ENCODE measurements around the gene TRIM28. TPM values are rescaled to one million over a fixed set of nuclear protein-coding genes. Genes with fewer than 3 reads are reported as not detected.
A peak's percentile ranks its signal among the peaks of the same experiment; 100 is the strongest.

The TRIM28 gene
- 100 to 1,000 TPM; 809 to 859 TPM for total RNA-seq
- 758 TPM for polyA plus RNA-seq (2013, experiment 1 of 2)
- 628 TPM for polyA plus RNA-seq (2013, experiment 2 of 2)
- long read RNA-seq, experiment 1, transcript TRIM28-201 (17 exons, 2,960 nt), result major isoform, 62 of 294 reads
- long read RNA-seq, experiment 1, transcript TRIM28-213 (4 exons, 714 nt), result minor isoform, 5 of 294 reads
- long read RNA-seq, experiment 1, partial matches to known transcripts, result 129 of 294 reads
- long read RNA-seq, experiment 1, other reads (novel, unspliced or antisense), result 97 of 294 reads
- long read RNA-seq, experiment 2, transcript TRIM28-201 (17 exons, 2,960 nt), result major isoform, 467 of 601 reads
- long read RNA-seq, experiment 2, partial matches to known transcripts, result 85 of 601 reads
- long read RNA-seq, experiment 2, other reads (novel, unspliced or antisense), result 48 of 601 reads
- long read RNA-seq, experiment 3, transcript TRIM28-201 (17 exons, 2,960 nt), result major isoform, 87 of 249 reads
- long read RNA-seq, experiment 3, partial matches to known transcripts, result 139 of 249 reads
- long read RNA-seq, experiment 3, other reads (novel, unspliced or antisense), result 22 of 249 reads
- long read RNA-seq, experiment 4, partial matches to known transcripts, result 3 of 6 reads
- long read RNA-seq, experiment 4, other reads (novel, unspliced or antisense), result 1 of 6 reads

DNA sequence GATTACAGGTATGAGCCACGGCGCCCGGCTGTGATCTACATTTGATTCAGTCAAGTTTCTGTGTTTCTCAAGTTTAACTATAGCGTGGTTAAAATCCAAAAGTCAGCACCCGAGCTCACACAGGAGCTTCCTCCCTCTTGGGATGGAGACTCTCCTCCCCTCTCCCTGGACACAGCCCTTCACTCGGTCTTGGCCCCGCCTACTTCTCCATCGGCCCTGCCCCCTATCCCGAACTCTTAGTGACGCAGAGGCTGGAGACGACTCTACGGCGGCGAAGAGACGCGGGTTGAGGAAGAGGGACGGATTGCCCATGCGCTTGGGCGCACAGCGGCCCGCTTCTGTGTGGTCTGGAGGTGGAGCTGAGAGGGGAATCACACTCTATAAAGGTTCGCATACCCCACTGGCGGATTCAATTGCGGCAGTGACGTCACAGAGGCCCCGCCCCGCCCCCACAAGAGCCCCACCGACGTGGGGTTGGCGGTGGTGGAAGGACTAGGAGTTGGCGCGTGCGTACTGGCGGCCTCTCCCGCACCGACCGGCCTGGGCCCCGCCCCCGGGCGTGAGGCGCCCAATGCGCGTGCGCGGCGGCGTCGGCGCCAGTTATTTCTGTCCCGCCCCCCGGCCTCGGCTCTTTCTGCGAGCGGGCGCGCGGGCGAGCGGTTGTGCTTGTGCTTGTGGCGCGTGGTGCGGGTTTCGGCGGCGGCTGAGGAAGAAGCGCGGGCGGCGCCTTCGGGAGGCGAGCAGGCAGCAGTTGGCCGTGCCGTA is at the start of gene TRIM28:
TSS of gene TRIM28 (plus strand) at position 239 of the 765 bp plus-strand sequence. CDS start 694 bp downstream, outside the sequence.
- Mint-ChIP-seq H3K4me1 (peaks cover 13% of the 10 kb centered on the region), H3K27ac (peak within 1 kb of the TSS; percentile 100), H3K9me3 (no peaks in the 10 kb centered on the region), H3K4me3 (peak within 1 kb of the TSS; percentile 98), H3K27me3 (ENCODE audit: insufficient read depth) (peaks cover 35% of the 10 kb centered on the region), H3K36me3 (ENCODE audit: low read depth) (peaks cover 37% of the 10 kb centered on the region)
- Histone ChIP-seq H3K9me3 (ENCODE audit: control insufficient read depth, low read length) (no peaks in the 10 kb centered on the region), H3K27me3 (ENCODE audit: control insufficient read depth, insufficient read depth, low read length, poor library complexity, severe bottlenecking) (peaks cover 33% of the 10 kb centered on the region), H3K9ac (ENCODE audit: extremely low read depth, low read length, poor library complexity, severe bottlenecking) (peak within 1 kb of the TSS; percentile 87), H3K4me3 (ENCODE audit: low read length) (peak within 1 kb of the TSS; percentile 100), H3K27ac (ENCODE audit: low read depth, low read length) (peak within 1 kb of the TSS; percentile 98), H3K4me1 (ENCODE audit: control insufficient read depth, insufficient read depth, low read length) (peaks cover 4% of the 10 kb centered on the region), H3K36me3 (ENCODE audit: control insufficient read depth, insufficient read depth, low read length) (peaks cover 38% of the 10 kb centered on the region)
- peak; percentile 99 for DNase-seq
- 0% methylated on average over 29 to 73 of the region's 73 CpGs for WGBS, 2 experiments (ENCODE audit: insufficient coverage in 1 of 2, insufficient read length in 1 of 2)
- TF ChIP-seq, protein P1, sequence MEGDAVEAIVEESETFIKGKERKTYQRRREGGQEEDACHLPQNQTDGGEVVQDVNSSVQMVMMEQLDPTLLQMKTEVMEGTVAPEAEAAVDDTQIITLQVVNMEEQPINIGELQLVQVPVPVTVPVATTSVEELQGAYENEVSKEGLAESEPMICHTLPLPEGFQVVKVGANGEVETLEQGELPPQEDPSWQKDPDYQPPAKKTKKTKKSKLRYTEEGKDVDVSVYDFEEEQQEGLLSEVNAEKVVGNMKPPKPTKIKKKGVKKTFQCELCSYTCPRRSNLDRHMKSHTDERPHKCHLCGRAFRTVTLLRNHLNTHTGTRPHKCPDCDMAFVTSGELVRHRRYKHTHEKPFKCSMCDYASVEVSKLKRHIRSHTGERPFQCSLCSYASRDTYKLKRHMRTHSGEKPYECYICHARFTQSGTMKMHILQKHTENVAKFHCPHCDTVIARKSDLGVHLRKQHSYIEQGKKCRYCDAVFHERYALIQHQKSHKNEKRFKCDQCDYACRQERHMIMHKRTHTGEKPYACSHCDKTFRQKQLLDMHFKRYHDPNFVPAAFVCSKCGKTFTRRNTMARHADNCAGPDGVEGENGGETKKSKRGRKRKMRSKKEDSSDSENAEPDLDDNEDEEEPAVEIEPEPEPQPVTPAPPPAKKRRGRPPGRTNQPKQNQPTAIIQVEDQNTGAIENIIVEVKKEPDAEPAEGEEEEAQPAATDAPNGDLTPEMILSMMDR (conservative IDR thresholded peaks at IDR 0.05), result peak; percentile 34

DNA sequence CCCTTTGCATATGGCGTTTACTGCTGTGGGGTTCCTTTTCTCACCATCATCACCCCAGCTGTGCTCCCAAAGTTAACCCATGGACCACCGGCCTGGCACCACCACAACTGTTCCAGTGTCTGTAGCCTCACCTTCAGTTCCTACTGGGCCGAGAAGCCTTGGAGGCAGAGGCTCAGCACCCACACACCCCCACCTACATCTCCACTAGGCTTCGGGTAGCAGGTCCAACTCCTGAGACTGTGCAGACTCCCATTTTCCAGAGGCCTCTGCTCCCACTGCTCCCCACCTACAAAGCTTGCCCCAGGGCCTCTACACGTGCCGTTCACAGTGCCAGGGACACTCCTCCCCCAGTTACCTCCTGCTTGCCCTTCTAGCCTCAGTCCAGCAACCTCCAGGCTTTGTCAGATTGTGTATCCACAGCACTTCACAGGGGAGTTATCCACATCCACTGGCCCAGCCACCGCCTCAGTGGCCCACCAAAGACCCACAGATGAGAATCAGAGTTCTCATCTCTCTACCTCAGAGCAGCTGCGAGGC is 46.2 kb upstream of the TRIM28 start:
- H3K4me3 Mint-ChIP-seq, result peak overlapping the region; percentile 71
- Histone ChIP-seq H3K36me3 (ENCODE audit: control insufficient read depth, insufficient read depth, low read length) (no peaks in the 10 kb centered on the region), H3K4me3 (ENCODE audit: low read length) (no peak overlapping the region), H3K27me3 (ENCODE audit: control insufficient read depth, insufficient read depth, low read length, poor library complexity, severe bottlenecking) (no peaks in the 10 kb centered on the region), H3K27ac (ENCODE audit: low read depth, low read length) (no peak overlapping the region), H3K9me3 (ENCODE audit: control insufficient read depth, low read length) (no peaks in the 10 kb centered on the region), H3K4me1 (ENCODE audit: control insufficient read depth, insufficient read depth, low read length) (no peaks in the 10 kb centered on the region), H3K9ac (ENCODE audit: extremely low read depth, low read length, poor library complexity, severe bottlenecking) (no peak overlapping the region)
- H3K36me3 Mint-ChIP-seq (ENCODE audit: low read depth), result no peaks in the 10 kb centered on the region
- peaks cover 1% of the 10 kb centered on the region for H3K9me3 Mint-ChIP-seq
- H3K27ac Mint-ChIP-seq, result no peak overlapping the region
- TF ChIP-seq, protein P1 (conservative IDR thresholded peaks at IDR 0.05), result no peak
- 73 to 93% methylated on average over 2 to 8 of the region's 8 CpGs for WGBS, 2 experiments (ENCODE audit: insufficient coverage in 1 of 2, insufficient read length in 1 of 2)
- DNase-seq, result no peak
- H3K4me1 Mint-ChIP-seq, result peaks cover 9% of the 10 kb centered on the region
- peaks cover 11% of the 10 kb centered on the region for H3K27me3 Mint-ChIP-seq (ENCODE audit: insufficient read depth)
